RWPE2 (cell line): ENCODE results near the gene LAMP2.
"Not testable (repeated sequence)": the region's sequence is repeated elsewhere in the genome, so short reads cannot be mapped to it uniquely, and the experiment has no call there.

ENCODE experiments used
- ATAC-seq: fragments of 200-7000 bp; cut with Tn5 transposase; 3 replicates; pipeline ENCODE4 v1.9.1; 2021; ENCODE audit warnings: low read depth
- DNase-seq: peaks from one replicate; pipeline ENCODE4 v3.0.0-alpha.2; 2020; ENCODE audit warnings: low spot score
- H3K27ac ChIP-seq: fragments of 450-650 bp; 2 replicates; pipeline ENCODE4 v1.5.1; 2017; ENCODE audit warnings: mild to moderate bottlenecking; ENCODE audit not compliant: poor library complexity, severe bottlenecking
- H3K27me3 ChIP-seq: fragments of 250-450 bp; sonication (Bioruptor Pico); 2 replicates; pipeline ENCODE4 v1.5.1; 2021; ENCODE audit warnings: mild to moderate bottlenecking, moderate library complexity; ENCODE audit not compliant: insufficient read depth, poor library complexity, severe bottlenecking
- H3K36me3 ChIP-seq: fragments of 250-450 bp; sonication (Bioruptor Pico); 2 replicates; pipeline ENCODE4 v1.5.1; 2020; ENCODE audit warnings: low read depth, mild to moderate bottlenecking, moderate library complexity
- H3K4me1 ChIP-seq: fragments of 250-450 bp; sonication (Bioruptor Pico); 2 replicates; pipeline ENCODE4 v1.5.1; 2021; ENCODE audit warnings: mild to moderate bottlenecking, moderate library complexity; ENCODE audit not compliant: insufficient read depth, poor library complexity, severe bottlenecking
- H3K4me3 ChIP-seq: fragments of 250-450 bp; sonication (Bioruptor Pico); 2 replicates; pipeline ENCODE4 v1.5.1; 2021; ENCODE audit warnings: mild to moderate bottlenecking, moderate library complexity; ENCODE audit not compliant: severe bottlenecking
- H3K9me3 ChIP-seq: fragments of 250-450 bp; sonication (Bioruptor Pico); 2 replicates; pipeline ENCODE4 v1.5.1; 2021; ENCODE audit warnings: mild to moderate bottlenecking, moderate library complexity; ENCODE audit not compliant: severe bottlenecking
- CTCF ChIP-seq: fragments of 450-650 bp; IDR thresholded peaks from one replicate; pipeline ENCODE4 v1.5.1; 2017; ENCODE audit warnings: mild to moderate bottlenecking, moderate library complexity; ENCODE audit not compliant: poor library complexity, severe bottlenecking

The LAMP2 gene

GRCh38 chrX:120504569-120504968 is 35.5 kb upstream of the LAMP2 start:
- DNase-seq: no peak
- H3K4me1 ChIP-seq: peaks cover 17% of the 10 kb centered on the region
- H3K27ac ChIP-seq: peak overlapping the region; percentile 96
- TF ChIP-seq CTCF: no peak
- no peak overlapping the region for H3K4me3 ChIP-seq
- H3K9me3 ChIP-seq: no peaks in the 10 kb centered on the region
- peak; percentile 99 for ATAC-seq
- no peaks in the 10 kb centered on the region for H3K36me3 ChIP-seq
- H3K27me3 ChIP-seq: no peaks in the 10 kb centered on the region

- peaks cover 9% of the 10 kb centered on the region for H3K4me1 ChIP-seq
- no peak overlapping the region for H3K4me3 ChIP-seq
- no peak for TF ChIP-seq CTCF
- no peak for DNase-seq
- H3K9me3 ChIP-seq: no peaks in the 10 kb centered on the region
- H3K27ac ChIP-seq: no peak overlapping the region
- no peak for ATAC-seq
- no peaks in the 10 kb centered on the region for H3K36me3 ChIP-seq
- no peaks in the 10 kb centered on the region for H3K27me3 ChIP-seq
Observed at GRCh38 chrX:120499301-120500072, 30.4 kb upstream of the LAMP2 start.

- not testable (repeated sequence) for H3K4me3 ChIP-seq, DNase-seq, H3K27ac ChIP-seq, H3K36me3 ChIP-seq, H3K4me1 ChIP-seq, H3K27me3 ChIP-seq, H3K9me3 ChIP-seq, ATAC-seq
Observed at GRCh38 chrX:120490119-120490518, 21.0 kb upstream of the LAMP2 start.

GRCh38 chrX:120486786-120487185 is 17.7 kb upstream of the LAMP2 start:
- no peak for TF ChIP-seq CTCF
- H3K27me3 ChIP-seq: no peaks in the 10 kb centered on the region
- no peaks in the 10 kb centered on the region for H3K9me3 ChIP-seq
- H3K36me3 ChIP-seq: no peaks in the 10 kb centered on the region
- peaks cover 3% of the 10 kb centered on the region for H3K4me1 ChIP-seq
- DNase-seq (no peak), ATAC-seq (no peak)
- H3K27ac ChIP-seq: no peak overlapping the region
- no peak overlapping the region for H3K4me3 ChIP-seq

- Histone ChIP-seq H3K4me3 (peak overlapping the region; percentile 39), H3K9me3 (no peaks in the 10 kb centered on the region), H3K36me3 (no peaks in the 10 kb centered on the region), H3K27ac (peak overlapping the region; percentile 64), H3K4me1 (peaks cover 3% of the 10 kb centered on the region), H3K27me3 (no peaks in the 10 kb centered on the region)
- ATAC-seq (peak; percentile 87), DNase-seq (peak; percentile 41)
- TF ChIP-seq CTCF: peak; percentile 65
Observed at GRCh38 chrX:120485638-120486520, 16.8 kb upstream of the LAMP2 start.
